Activated T-cell treated with anti-CD3 and anti-CD28 coated beads, Interleukin-2, amount 50 U/mL, for 48 hours (primary cell): Measurements from ENCODE around the gene LPCAT1.

Source experiments
- DNase-seq, 2 experiments: peaks; one replicate each; pipeline ENCODE4 v3.0.0-alpha.2; 2020

Gene LPCAT1

DNA sequence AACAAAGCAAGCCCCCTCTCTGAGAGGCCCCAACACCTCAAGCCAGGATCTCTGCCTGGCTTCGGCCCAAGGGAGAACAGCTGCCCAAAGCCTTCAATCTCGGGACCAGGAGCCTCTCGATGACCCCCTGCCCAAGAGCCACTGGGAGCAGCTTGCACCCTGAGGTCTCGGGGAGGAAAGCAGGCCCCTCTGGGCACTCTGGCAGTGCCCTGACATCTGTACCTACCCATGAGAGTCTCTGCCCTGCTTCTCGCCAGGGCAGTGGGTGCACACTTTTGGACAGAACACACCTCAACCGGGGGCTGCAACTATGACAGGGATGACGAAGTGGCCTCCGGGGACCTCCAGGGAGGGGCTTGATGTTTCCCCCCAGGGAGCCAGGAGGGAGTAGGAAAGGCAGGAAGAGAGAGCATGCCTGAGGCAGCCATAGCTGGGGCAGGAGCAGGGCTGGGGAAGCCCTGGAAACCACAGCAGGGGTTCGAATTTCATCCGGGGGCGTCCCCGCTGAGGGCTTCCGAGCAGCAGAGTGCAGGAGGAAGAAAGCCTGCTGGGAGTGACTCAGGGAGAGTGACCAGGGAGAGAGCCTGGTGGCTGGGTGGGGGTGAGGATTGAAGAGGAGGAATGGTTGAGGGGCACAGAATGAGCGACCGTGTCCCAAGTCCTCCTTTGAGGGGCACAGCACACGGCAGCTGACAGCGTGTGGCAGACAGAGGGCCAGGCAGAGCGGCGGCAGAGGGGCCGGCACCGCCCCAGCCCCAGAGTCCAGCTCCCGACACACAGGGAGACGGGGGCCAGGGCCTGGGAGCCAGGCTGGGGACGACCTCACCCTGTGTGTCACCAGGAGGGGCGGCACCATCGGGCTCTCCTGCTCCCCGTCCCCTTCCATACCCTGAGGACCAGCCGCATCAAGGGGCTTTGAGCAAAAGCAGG, 1.8 kb downstream of the LPCAT1 start:
- peak; percentile 13 to 16 for DNase-seq

DNA sequence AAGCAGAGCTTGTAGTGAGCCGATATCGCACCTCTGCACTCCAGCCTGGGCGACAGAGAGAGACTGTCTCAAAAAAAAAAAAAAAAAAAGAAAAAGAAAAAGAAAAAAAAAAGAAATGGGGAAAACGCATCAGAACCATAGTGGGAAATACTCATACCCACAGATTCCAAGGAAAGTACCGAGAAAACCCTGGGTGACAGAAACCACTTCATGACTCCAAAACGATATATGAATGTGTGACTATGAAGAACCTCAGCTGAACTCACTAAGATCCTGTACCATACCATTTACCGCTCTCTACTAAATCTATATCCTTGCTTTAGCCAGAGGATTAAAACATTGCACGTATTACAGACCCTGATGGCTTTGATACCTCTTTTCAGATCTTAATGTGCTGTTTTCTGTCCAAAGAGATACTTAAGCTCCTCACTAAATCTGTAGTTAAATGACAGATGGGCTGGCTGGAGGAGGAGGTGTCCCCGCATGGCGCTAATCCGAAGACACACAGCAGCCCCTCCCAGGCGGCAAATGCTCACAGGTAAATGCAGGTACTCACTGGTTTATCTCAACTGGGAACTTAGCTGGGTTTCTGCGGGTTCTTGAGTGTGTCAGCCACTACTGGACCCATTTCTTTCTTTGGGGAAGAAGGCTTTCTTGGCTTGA, 2.8 kb downstream of the LPCAT1 start:
- DNase-seq, result no peak

DNA sequence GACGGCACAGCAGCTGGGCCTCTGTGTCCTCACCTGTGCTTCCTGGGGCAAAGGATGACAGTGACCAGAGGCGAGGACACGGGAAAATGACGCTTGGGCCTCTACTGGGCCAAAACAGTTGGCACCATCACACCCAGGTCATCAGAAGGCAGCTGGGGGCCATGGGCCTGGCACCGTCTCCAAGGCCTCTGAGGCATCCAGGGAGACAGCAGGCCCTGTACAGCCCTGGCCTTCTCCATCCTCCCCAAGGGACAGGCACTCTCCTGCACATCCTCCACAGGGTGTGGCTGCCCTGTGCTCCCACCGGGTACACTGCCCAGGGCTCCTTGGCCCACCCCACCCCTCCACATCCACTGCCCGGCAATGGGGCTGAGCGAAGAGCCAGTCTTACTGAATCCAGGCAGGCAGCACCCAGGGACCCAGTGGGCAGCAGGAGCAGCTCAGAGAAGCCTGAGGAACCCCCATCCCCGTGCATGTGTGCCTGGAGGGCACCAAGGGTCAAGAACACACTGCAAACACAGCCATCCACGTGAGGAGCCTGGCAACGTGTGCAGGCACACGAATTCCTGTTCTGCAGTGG, 4.0 kb downstream of the LPCAT1 start:
- DNase-seq, result peak; percentile 10 to 12

DNA sequence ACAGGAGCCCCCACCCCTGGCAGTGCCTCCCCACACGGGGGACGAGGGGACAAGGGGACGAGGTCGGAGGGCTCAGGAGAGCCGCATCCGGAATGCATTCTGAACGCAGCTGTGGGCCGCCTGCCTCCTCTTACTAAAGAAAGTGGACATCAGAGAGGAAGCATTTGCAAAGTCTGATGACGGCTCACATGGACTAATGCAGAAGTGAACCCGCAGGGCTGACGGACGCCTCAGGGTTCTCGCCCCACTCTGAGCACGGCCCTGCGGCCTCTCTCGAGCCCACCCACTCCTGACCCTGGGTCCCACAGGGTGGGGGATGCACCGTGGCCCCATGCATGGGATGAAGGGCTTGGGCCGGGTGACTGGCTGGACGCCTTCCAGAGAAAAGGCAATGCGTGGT, 5.9 kb downstream of the LPCAT1 start:
- peak in 1 of 2 experiments; percentile 4 for DNase-seq

- DNase-seq, result peak; percentile 6 to 8
These were observed 6.9 kb downstream of the LPCAT1 start for GRCh38 chr5:1516615-1517601.

DNA sequence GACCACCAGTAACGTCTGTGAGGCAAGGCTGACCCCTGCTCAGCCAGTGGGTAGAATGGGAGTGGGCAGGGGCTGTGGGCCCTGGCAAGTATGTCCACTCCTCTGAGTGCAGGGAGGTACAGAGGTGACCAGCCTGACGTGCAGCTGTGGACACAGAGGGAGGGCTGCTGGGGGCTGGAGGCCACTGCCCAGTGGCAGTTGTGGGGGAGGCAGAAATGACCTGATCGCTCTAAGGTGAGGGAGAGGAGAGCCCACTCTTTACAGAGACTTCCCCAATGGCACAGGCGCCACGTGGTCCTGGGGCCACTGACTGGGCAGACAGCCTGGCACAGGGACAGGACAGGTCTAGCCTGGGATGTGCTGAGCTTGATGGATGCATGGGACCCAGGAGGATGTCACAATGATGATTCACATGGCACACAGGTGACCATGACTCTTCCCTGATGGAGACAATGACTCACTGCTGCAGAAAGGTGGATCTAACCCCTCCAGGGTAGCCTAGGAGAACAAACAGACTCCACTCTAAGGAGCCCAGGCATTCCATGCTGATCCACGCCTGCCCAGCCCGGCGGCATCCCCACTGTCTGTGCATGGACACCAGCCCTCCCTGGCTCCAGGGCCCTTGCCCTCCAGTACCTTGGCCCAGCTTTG, 7.7 kb downstream of the LPCAT1 start:
- peak; percentile 13 to 17 for DNase-seq

DNA sequence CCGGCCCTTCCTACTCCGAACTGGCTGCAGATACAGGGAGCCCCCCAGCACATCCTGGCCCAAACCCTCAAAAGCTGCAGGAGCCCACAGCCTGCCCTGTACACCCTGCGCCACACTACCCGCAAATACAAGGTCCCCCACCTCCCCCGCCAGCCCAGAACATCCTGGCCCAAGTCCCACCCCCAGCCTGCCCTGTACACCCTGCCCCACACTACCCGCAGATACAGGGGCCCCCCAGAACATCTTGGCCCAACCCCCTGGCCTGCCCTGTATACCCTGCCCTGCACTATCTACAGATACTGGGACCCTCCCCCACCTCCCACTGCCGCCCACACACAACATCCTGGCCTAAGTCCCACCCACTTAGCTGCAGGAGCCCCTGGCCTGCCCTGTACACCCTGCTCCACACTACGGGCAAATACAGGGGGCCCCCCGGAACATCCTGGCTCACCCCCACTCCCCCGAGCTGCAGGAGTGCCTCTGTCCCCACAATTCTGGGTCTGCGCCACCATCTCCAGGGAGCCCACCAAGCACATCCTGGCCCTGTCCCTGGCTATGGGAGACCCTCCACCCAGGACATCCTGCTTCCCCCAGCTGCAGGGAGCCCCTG, 8.3 kb downstream of the LPCAT1 start:
- DNase-seq, result peak; percentile 9 to 12

GRCh38 chr5:1514819-1515310, 8.9 kb downstream of the LPCAT1 start:
- DNase-seq, result peak in 1 of 2 experiments; percentile 8

DNA sequence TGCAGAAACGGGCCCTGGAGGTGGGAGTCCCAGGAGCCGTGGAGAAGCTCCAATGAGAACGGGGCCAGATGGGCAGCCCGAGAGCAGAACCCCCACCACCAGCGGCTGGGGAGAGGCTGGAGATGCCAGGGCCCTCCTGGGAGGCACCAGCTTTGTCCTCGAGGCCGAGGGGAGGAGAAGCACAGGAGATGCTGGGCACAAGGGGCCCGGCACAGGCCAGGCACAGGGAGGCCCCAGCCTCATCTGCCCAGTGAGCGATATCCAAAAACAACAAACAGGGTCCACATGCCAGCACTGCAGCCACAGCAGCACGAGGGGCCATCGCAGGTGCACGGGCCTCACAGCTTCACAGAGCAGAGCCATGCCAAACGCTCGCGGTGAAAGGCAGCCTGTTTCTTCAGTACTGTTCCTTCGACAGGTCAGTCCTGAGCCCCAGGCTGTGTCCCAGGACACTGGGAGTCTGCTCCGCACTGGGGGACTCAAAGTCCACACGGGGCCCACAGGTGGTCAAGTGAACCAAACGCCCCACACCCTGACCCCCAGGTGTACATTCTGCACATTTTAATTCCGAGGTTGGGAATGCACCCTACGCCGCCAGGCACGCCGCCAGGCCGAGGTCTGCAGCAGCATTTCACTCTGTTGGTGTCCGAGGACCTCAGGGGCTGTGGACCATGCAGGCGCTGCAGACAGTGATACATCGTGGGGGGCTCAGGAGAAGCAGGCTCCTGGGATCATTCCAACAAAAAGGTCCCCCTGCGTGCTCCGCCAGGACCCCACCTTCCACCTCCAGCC, 9.5 kb downstream of the LPCAT1 start:
- peak in 1 of 2 experiments; percentile 4 for DNase-seq

DNA sequence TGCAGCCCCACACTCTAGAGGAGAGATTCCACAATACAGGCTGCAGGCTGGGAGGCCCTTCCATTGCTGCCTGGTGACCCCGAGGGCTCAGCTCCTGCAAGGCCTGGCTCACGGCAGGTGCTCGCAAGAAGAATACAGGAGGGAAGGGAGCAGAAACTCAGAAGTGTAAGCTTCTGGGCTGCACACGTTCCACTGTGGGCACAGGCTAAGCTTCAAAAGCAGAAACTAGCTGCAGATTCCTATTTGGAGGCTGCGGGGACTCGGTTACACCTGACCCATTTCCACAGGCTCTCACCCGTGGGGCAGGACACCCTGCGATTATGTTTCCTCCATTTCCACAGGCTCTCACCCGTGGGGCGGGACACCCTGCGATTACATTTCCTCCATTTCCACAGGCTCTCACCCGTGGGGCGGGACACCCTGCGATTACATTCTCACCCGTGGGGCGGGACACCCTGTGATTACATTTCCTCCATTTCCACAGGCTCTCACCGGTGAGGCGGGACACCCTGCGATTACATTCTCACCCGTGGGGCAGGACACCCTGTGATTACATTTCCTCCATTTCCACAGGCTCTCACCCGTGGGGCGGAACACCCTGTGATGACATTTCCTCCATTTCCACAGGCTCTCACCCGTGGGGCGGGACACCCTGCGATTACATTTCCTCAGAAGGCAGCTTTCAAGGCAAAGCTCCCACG, 10.3 kb downstream of the LPCAT1 start:
- DNase-seq, result peak; percentile 9 to 13

GRCh38 chr5:1512541-1513291, 11.0 kb downstream of the LPCAT1 start:
- peak in 1 of 2 experiments; percentile 5 for DNase-seq

DNA sequence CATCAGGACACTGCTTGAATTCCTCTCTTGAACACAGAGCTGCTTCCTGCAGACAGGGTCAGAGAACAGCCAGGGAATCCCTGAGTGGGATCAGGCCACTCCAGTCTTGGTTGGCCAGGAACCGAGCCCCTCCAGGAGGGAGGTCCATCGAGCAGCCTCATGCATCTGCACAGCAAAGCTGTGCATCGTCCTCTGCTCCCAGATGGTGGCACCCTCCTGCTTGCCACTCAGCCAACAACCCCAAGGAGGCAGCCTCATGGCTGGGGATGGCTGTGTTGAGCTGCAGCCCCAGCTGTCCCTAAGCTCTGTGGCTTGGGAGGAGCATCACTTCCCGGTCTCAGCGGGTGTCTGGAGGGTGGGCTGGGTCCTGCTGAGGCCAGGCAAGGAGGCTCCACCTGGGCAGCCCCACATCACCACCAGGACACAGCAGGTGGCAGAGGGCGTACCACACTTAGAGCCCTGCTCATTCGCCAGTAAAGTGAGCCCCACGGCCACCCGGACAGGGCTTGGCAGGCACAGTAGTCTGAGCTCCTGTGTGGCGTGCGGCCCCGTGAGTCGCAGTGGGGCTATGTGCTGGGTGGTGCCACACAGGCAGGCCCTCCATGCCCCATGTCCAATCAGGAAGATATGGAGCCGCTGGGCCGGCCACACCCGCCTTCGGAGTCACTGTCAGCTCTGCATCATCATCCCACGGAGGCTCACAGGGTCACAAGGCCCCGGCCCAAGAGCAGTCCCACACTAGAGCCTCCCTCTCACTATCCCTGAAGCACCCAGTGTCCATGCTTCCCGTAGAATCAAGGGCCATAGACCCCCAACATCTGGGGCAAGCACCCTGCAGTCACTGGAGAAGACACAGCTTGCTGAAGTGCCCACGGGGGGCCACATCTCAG, 11.9 kb downstream of the LPCAT1 start:
- DNase-seq, result peak; percentile 13 to 15

DNA sequence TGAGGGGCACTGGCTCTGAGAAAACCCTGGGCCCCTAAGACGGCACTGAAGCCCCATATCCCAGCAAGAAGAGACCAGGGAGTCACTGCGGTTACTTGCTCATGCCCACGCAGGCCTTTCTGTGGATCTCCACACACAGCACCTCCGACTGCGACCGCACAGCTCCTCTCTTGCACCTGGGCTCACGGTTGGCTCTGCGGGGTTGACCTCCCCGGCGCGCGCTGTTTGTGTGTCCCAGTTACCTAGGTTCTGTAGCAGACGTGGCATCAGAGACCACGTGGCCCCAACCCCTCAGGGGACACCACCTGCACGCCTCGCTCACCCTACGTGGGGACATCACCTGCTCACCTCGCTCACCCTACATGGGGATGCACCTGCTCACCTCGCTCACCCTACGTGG, 12.7 kb downstream of the LPCAT1 start:
- peak; percentile 10 to 11 for DNase-seq

- DNase-seq, result peak; percentile 12 to 14
These were observed 13.1 kb downstream of the LPCAT1 start for GRCh38 chr5:1510631-1511030.

- peak in 1 of 2 experiments; percentile 4 for DNase-seq
These were observed 13.6 kb downstream of the LPCAT1 start for GRCh38 chr5:1510151-1510561.

- DNase-seq, result peak in 1 of 2 experiments; percentile 13
These were observed 14.2 kb downstream of the LPCAT1 start for GRCh38 chr5:1509346-1510085.
